Vagina (tissue), 2 donors: ENCODE measurements around the gene CCDC184. TPM values are rescaled to one million over a fixed set of nuclear protein-coding genes. Genes with fewer than 3 reads are reported as not detected.

ENCODE experiments used
- DNase-seq, 2 donors: peaks; one replicate each; pipeline ENCODE4 v3.0.0-alpha.2; 2017; ENCODE audit errors: extremely low spot score in 2 of 2
- H3K27ac ChIP-seq: fragments of 200-600 bp; sonication (generic); one replicate; pipeline ENCODE4 v1.5.1; 2019
- H3K27me3 ChIP-seq: fragments of 200-600 bp; sonication (generic); one replicate; pipeline ENCODE4 v1.5.1; 2019
- H3K36me3 ChIP-seq, 2 donors: fragments of 200-600 bp; sonication (generic); one replicate each; pipeline ENCODE4 v1.5.1; 2017 to 2019
- H3K4me1 ChIP-seq: fragments of 200-600 bp; sonication (generic); one replicate; pipeline ENCODE4 v1.5.1; 2019
- H3K4me3 ChIP-seq, 2 donors: fragments of 200-600 bp; sonication (generic); 1 replicate in 1 of 2; 2 replicates in 1 of 2; pipeline ENCODE4 v1.5.1; 2016 to 2019
- H3K9me3 ChIP-seq: fragments of 200-600 bp; sonication (generic); one replicate; pipeline ENCODE4 v1.5.1; 2019
- POLR2A ChIP-seq, 2 donors: fragments of 450-650 bp; IDR thresholded peaks; one replicate each; pipeline ENCODE4 v1.6.1; 2017; ENCODE audit warnings: antibody characterized with exemption in 2 of 2, mild to moderate bottlenecking in 2 of 2, moderate library complexity in 2 of 2
- POLR2AphosphoS5 ChIP-seq, 2 donors: sonication (generic); formaldehyde crosslinking; IDR thresholded peaks; one replicate each; pipeline ENCODE4 v1.9.0; 2017; ENCODE audit warnings: antibody characterized with exemption in 2 of 2, mild to moderate bottlenecking in 2 of 2, low read depth in 1 of 2; ENCODE audit not compliant: insufficient read depth in 1 of 2
- intact Hi-C: fragments of 100-400 bp; cut with DNase I; formaldehyde crosslinking; loops from one replicate; pipeline ENCODE4 v1.15.1; 2023
- total RNA-seq: library from RNA; depleted of rRNA; stranded (reverse); fragments of >200 nt; gene quantifications from one replicate; pipeline ENCODE4 v1.2.3, GENCODE V29; 2016
- TF ChIP-seq, protein P1 (sequence below), 3 experiments: fragments of 450-650 bp in 2 of 3; fragments of 200-600 bp in 1 of 3; sonication (generic) in 1 of 3; IDR thresholded peaks; one replicate each; pipeline ENCODE4 v1.5.1; 2017 to 2019; ENCODE audit warnings: antibody characterized with exemption in 3 of 3, mild to moderate bottlenecking in 2 of 3, moderate library complexity in 2 of 3

Gene CCDC184
- 1.2 TPM for total RNA-seq

DNA sequence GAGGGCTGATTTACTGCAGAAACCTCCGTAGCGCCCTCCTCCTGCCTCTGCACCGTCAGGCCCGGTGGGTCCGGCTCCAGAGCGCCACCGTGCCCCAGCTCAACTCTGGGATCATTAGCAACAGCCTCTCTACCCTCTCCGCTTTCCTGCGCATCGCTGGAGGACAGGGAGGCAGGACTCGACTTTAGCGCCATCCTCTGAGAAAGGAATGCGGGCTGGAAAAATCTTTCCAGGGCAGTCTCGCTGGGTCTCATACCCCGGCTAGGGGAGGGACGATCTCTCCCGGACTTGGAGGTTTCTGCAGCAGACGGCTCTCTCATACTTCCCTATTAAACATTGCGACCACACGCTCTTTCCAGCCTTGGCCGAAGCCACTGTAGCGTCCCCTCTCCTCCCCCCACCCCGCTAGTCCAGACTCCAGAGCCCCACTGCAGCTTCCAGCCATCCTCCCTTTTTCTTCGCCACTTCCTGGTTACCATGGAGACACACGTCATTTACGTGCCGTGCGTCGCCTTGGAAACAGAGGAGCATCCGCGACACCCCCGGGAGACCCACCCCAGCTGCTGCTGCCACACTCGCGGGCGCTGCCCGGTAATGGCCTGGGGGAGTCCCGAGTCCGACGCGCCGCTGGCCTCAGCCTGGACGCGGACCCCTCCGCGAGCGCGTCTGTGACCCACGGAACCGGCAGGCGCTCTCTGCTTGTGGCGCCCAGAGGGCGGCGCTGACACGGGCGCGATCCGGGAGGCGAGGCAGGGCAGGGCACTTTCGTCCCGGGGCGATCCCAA lies at the start of gene CCDC184:
TSS of gene CCDC184 (plus strand) at position 554 of the 785 bp plus-strand sequence. CDS start 479 bp downstream, outside the sequence.
- peak within 1 kb of the TSS; percentile 50 to 55 for H3K4me3 ChIP-seq
- intact Hi-C loops = no loop called here
- H3K9me3 ChIP-seq = no peaks in the 10 kb centered on the region
- DNase-seq = no peak
- no peaks in the 10 kb centered on the region for H3K36me3 ChIP-seq
- no peak within 1 kb of the TSS for H3K27ac ChIP-seq
- no peaks in the 10 kb centered on the region for H3K27me3 ChIP-seq
- TF ChIP-seq POLR2A (IDR thresholded peaks at IDR 0.05) (no peak), POLR2AphosphoS5 (IDR thresholded peaks at IDR 0.05; ENCODE audit: insufficient read depth in 1 of 2, low read depth in 1 of 2) (peak in 1 of 2 donors; percentile 65)
- TF ChIP-seq, protein P1, sequence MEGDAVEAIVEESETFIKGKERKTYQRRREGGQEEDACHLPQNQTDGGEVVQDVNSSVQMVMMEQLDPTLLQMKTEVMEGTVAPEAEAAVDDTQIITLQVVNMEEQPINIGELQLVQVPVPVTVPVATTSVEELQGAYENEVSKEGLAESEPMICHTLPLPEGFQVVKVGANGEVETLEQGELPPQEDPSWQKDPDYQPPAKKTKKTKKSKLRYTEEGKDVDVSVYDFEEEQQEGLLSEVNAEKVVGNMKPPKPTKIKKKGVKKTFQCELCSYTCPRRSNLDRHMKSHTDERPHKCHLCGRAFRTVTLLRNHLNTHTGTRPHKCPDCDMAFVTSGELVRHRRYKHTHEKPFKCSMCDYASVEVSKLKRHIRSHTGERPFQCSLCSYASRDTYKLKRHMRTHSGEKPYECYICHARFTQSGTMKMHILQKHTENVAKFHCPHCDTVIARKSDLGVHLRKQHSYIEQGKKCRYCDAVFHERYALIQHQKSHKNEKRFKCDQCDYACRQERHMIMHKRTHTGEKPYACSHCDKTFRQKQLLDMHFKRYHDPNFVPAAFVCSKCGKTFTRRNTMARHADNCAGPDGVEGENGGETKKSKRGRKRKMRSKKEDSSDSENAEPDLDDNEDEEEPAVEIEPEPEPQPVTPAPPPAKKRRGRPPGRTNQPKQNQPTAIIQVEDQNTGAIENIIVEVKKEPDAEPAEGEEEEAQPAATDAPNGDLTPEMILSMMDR (IDR thresholded peaks at IDR 0.05) = no peak
- peaks cover 16% of the 10 kb centered on the region for H3K4me1 ChIP-seq

DNA sequence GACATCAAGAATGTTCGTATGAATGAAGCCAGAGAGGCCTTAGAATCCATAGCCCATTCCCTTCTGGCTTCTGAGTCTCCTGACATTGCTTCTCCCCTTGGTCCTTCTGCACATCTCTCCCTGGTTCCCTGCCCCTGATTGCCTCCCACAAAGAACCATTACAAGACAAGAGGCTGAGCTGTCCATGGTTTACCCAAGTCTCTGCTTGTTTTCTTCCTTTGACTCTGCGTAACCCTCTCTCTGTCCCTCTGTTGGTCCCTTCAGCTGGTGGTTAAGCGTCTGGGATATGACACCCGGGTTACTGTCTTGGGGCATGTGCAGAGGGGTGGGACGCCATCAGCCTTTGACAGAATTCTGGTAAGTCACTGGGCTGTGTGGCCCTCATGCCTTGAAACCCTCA lies 48.4 kb upstream of the CCDC184 start:
- Histone ChIP-seq H3K36me3 (peaks cover 0 to 79% of the 10 kb centered on the region in 2 donors), H3K27ac (no peak overlapping the region), H3K27me3 (no peaks in the 10 kb centered on the region), H3K9me3 (no peaks in the 10 kb centered on the region), H3K4me3 (no peak overlapping the region), H3K4me1 (no peaks in the 10 kb centered on the region)
- DNase-seq = no peak
- intact Hi-C loops = no loop called here
- TF ChIP-seq POLR2AphosphoS5 (IDR thresholded peaks at IDR 0.05; ENCODE audit: insufficient read depth in 1 of 2, low read depth in 1 of 2) (no peak), POLR2A (IDR thresholded peaks at IDR 0.05) (no peak)
- TF ChIP-seq, protein P1 (IDR thresholded peaks at IDR 0.05) = no peak

DNA sequence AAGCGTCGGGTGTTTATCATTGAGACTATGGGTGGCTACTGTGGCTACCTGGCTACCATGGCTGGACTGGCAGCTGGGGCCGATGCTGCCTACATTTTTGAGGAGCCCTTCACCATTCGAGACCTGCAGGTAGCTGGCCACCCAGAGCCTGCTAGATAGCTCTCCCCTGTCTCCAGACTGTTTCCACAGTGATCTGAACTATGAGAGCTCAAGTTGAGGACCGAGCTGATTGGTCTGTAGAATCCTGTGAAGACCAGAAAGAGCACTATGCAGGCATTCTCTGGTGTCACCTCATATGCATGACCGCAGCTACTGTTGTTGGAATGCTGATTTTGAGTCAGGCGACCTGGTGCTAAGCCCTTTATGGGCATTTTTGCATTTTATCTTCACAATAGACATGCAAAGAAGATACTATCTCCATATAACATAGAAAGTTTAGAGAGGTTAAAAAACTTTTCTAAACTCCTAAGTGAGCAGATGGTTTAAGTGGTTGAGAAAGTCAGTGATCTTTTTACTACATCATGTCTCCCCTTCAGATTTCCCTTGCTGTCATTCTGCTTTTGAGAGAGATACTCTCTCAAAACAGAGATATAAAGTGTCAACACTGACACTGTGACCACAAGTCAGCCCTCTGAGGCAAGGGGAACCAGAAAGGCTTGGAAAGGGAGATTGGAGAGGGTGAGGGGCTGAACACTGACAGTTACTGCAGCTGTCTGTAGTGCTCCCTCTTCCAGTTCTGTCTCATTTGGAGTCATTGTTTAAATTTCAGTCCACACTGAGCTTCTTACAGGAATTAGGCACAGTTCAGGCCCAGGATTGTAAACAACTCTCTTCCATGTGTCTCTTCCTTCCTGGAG lies 40.4 kb upstream of the CCDC184 start:
- Histone ChIP-seq H3K4me1 (no peaks in the 10 kb centered on the region), H3K27ac (no peak overlapping the region), H3K4me3 (no peak overlapping the region), H3K36me3 (peaks cover 0 to 59% of the 10 kb centered on the region in 2 donors), H3K9me3 (no peaks in the 10 kb centered on the region), H3K27me3 (no peaks in the 10 kb centered on the region)
- intact Hi-C loops = no loop called here
- no peak for TF ChIP-seq POLR2AphosphoS5 (IDR thresholded peaks at IDR 0.05; ENCODE audit: insufficient read depth in 1 of 2, low read depth in 1 of 2)
- TF ChIP-seq POLR2A (IDR thresholded peaks at IDR 0.05) = no peak
- TF ChIP-seq, protein P1 (IDR thresholded peaks at IDR 0.05) = no peak
- DNase-seq = no peak

DNA sequence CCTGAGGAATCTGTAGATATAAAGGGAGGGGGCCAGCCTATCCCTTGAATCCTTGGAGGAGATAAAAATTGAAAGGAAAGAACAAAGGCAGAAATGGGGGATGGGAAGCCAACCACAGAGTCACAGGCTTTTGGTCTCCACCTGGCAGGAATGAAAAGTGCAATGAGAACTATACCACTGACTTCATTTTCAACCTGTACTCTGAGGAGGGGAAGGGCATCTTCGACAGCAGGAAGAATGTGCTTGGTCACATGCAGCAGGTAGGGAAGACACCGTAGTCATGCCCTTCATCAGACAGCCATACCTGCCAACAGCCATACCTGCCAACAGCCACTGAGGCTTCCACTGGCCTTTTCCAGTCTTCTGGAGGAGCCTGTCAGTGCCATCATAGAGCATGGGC lies 39.5 kb upstream of the CCDC184 start:
- Histone ChIP-seq H3K4me3 (no peak overlapping the region), H3K27me3 (no peaks in the 10 kb centered on the region), H3K27ac (no peak overlapping the region), H3K4me1 (no peaks in the 10 kb centered on the region), H3K36me3 (peaks cover 0 to 59% of the 10 kb centered on the region in 2 donors), H3K9me3 (no peaks in the 10 kb centered on the region)
- intact Hi-C loops = no loop called here
- DNase-seq = no peak
- no peak for TF ChIP-seq POLR2A (IDR thresholded peaks at IDR 0.05)
- TF ChIP-seq POLR2AphosphoS5 (IDR thresholded peaks at IDR 0.05; ENCODE audit: insufficient read depth in 1 of 2, low read depth in 1 of 2) = no peak
- TF ChIP-seq, protein P1 (IDR thresholded peaks at IDR 0.05) = no peak
